T-cell (primary cell): ENCODE measurements around the gene PCBP3. TPM values are rescaled to one million over a fixed set of nuclear protein-coding genes. Genes with fewer than 3 reads are reported as not detected.
"Not testable (repeated sequence)": the region's sequence is repeated elsewhere in the genome, so short reads cannot be mapped to it uniquely, and the experiment has no call there.

Experiments used
- ATAC-seq, 4 experiments: fragments of 200-7000 bp in 3 of 4; fragments of 150-1000 bp in 1 of 4; cut with Tn5 transposase; replicated peaks in 1 of 4; 1 replicate in 3 of 4; 2 replicates in 1 of 4; pipeline ENCODE4 v1.10.0; 2021; ENCODE audit warnings: moderate library complexity in 3 of 4, mild to moderate bottlenecking in 2 of 4, moderate number of reproducible peaks in 1 of 4
- CTCF ChIA-PET, 2 donors: fragments of 300-600 bp; sonication (Branson Sonifier 250); formaldehyde crosslinking; loops; one replicate each; lab custom pipeline; 2022; ENCODE audit warnings: antibody characterized with exemption in 2 of 2; lab: Charles Lee
- POLR2A ChIA-PET, 2 donors: fragments of 300-600 bp; sonication (Branson Sonifier 250); formaldehyde crosslinking; loops; one replicate each; lab custom pipeline; 2022; ENCODE audit warnings: antibody characterized with exemption in 2 of 2; lab: Charles Lee
- DNase-seq, 35 experiments: peaks; one replicate each; pipeline versions ENCODE4 v3.0.0 to v3.0.0-alpha.2; 2013 to 2023
- H3K27ac ChIP-seq: one replicate; pipeline ENCODE4 v1.5.1; 2013; ENCODE audit warnings: low read length
- H3K27me3 ChIP-seq, 2 experiments: replicated peaks in 1 of 2; 1 replicate in 1 of 2; 2 replicates in 1 of 2; pipeline versions ENCODE4 v1.6.1 to v1.7.0; 2013; ENCODE audit warnings: low read length in 1 of 2, mixed read lengths in 1 of 2; ENCODE audit not compliant: control insufficient read depth in 2 of 2, insufficient read depth in 2 of 2; ENCODE audit errors: extremely low read depth in 1 of 2
- H3K36me3 ChIP-seq, 2 donors: 1 replicate in 1 of 2; 2 replicates in 1 of 2; pipeline versions ENCODE4 v1.6.1 to v1.7.0; 2013; ENCODE audit warnings: low read length in 1 of 2; ENCODE audit not compliant: control insufficient read depth in 2 of 2, insufficient read depth in 1 of 2; ENCODE audit errors: extremely low read depth in 1 of 2
- H3K4me1 ChIP-seq, 2 experiments: 1 replicate in 1 of 2; 2 replicates in 1 of 2; pipeline versions ENCODE4 v1.6.1 to v1.7.0; 2013; ENCODE audit warnings: low read length in 2 of 2, mixed read lengths in 1 of 2; ENCODE audit not compliant: insufficient read depth in 2 of 2, control insufficient read depth in 1 of 2; ENCODE audit errors: extremely low read depth in 1 of 2
- H3K4me3 ChIP-seq, 2 donors: 1 replicate in 1 of 2; 2 replicates in 1 of 2; pipeline versions ENCODE4 v1.5.1 to v1.7.0; 2013; ENCODE audit warnings: mild to moderate bottlenecking in 2 of 2, low read length in 1 of 2, moderate library complexity in 1 of 2; ENCODE audit not compliant: control insufficient read depth in 1 of 2; ENCODE audit errors: extremely low read depth in 1 of 2
- H3K9me3 ChIP-seq: 2 replicates; pipeline ENCODE4 v1.7.0; 2013
- H3K27ac Mint-ChIP-seq, 2 donors: one replicate each; pipeline ENCODE4 v1.8.0; 2020 to 2021; ENCODE audit warnings: mild to moderate bottlenecking in 2 of 2, mixed read lengths in 2 of 2
- H3K27me3 Mint-ChIP-seq, 2 donors: one replicate each; pipeline ENCODE4 v1.8.0; 2021 to 2022; ENCODE audit warnings: mixed read lengths in 2 of 2
- H3K36me3 Mint-ChIP-seq: one replicate; pipeline ENCODE4 v1.8.0; 2021; ENCODE audit warnings: mixed read lengths
- H3K4me1 Mint-ChIP-seq, 3 donors: one replicate each; pipeline ENCODE4 v1.8.0; 2020 to 2022; ENCODE audit warnings: mixed read lengths in 3 of 3, mild to moderate bottlenecking in 1 of 3
- H3K4me3 Mint-ChIP-seq, 3 donors: one replicate each; pipeline ENCODE4 v1.8.0; 2020 to 2022; ENCODE audit warnings: mild to moderate bottlenecking in 3 of 3, mixed read lengths in 3 of 3, moderate library complexity in 3 of 3
- H3K9me3 Mint-ChIP-seq, 3 donors: one replicate each; pipeline ENCODE4 v1.8.0; 2020 to 2022; ENCODE audit warnings: mixed read lengths in 3 of 3
- WGBS: methylation state at CpG from one replicate; pipeline ENCODE4 v1.1.5; 2013; ENCODE audit warnings: missing lambda C conversion rate; ENCODE audit not compliant: insufficient coverage; 5-methylcytosine and 5-hydroxymethylcytosine counted together
- total RNA-seq, 35 experiments: library from RNA in 6 of 35; stranded (reverse) in 6 of 35; fragments of 120-200 nt in 1 of 35; gene quantifications; one replicate each; pipeline versions ENCODE4 v1.2.1 to v1.2.4 and lab custom pipeline; 2013 to 2026

The PCBP3 gene
- total RNA-seq, 5 donors from 2014 or later (not counting 1 experiment from before 2014, with no cell fraction given), result 1.5 to 4.2 (median 2.8) TPM

DNA sequence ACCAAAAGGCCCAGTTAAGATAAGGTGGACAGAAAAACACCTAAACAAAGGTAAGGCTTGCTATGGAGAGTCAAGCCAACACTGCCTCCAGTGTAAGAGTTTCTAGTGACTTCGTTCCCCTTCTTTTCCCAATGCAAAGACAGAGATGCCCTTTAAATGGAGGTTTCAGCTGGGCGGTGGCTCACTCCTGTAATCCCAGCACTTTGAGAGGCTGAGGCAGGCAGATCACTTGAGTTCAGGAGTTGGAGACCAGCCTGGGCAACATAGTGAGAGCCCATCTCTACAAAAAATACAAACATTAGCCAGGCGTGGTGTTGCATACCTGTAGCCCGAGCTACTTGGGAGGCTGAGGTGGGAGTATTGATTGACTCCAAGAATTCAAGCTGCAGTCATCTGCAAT is 314.0 kb downstream of the PCBP3 start:
- no peak overlapping the region for H3K27ac Mint-ChIP-seq
- Histone ChIP-seq H3K27ac (no peak overlapping the region), H3K4me3 (no peak overlapping the region), H3K9me3 (no peaks in the 10 kb centered on the region), H3K4me1 (no peaks in the 10 kb centered on the region), H3K27me3 (peaks cover 0 to 26% of the 10 kb centered on the region in 2 experiments), H3K36me3 (no peaks in the 10 kb centered on the region)
- ChIA-PET POLR2A (no interaction called here), CTCF (no interaction called here)
- ATAC-seq (no peak), DNase-seq (no peak)
- no CpG with 5 or more reads among the region's 4 CpGs for WGBS
- no peaks in the 10 kb centered on the region for H3K36me3 Mint-ChIP-seq
- H3K9me3 Mint-ChIP-seq, result peaks cover 0 to 14% (median 0%) of the 10 kb centered on the region in 3 donors
- peaks cover 29 to 35% of the 10 kb centered on the region in 2 donors for H3K27me3 Mint-ChIP-seq
- H3K4me3 Mint-ChIP-seq, result no peak overlapping the region
- peaks cover 0 to 2% (median 0%) of the 10 kb centered on the region in 3 donors for H3K4me1 Mint-ChIP-seq

GRCh38 chr21:45957981-45958600 is 314.6 kb downstream of the PCBP3 start:
- CTCF ChIA-PET, result no interaction called here
- peaks cover 29% of the 10 kb centered on the region in 2 donors for H3K27me3 Mint-ChIP-seq

GRCh38 chr21:45959182-45959581 is 315.7 kb downstream of the PCBP3 start:
- H3K36me3 Mint-ChIP-seq, result no peaks in the 10 kb centered on the region
- no peak overlapping the region for H3K27ac Mint-ChIP-seq
- ChIA-PET CTCF (no interaction called here), POLR2A (no interaction called here)
- WGBS, result 81% methylated on average over 2 of the region's 5 CpGs
- DNase-seq (no peak), ATAC-seq (no peak)
- peaks cover 29 to 34% of the 10 kb centered on the region in 2 donors for H3K27me3 Mint-ChIP-seq
- H3K27ac ChIP-seq, result no peak overlapping the region
- H3K4me3 Mint-ChIP-seq, result no peak overlapping the region
- no peaks in the 10 kb centered on the region for H3K36me3 ChIP-seq
- no peaks in the 10 kb centered on the region for H3K4me1 ChIP-seq
- H3K4me1 Mint-ChIP-seq, result peaks cover 0 to 2% (median 0%) of the 10 kb centered on the region in 3 donors
- peaks cover 5 to 23% (median 6%) of the 10 kb centered on the region in 3 donors for H3K9me3 Mint-ChIP-seq
- no peak overlapping the region for H3K4me3 ChIP-seq
- H3K27me3 ChIP-seq, result peaks cover 0 to 26% of the 10 kb centered on the region in 2 experiments
- no peaks in the 10 kb centered on the region for H3K9me3 ChIP-seq

More at GRCh38 chr21:45957981-45958600, 314.6 kb downstream of the PCBP3 start:
- H3K9me3 ChIP-seq, result no peaks in the 10 kb centered on the region
- peaks cover 0 to 15% (median 0%) of the 10 kb centered on the region in 3 donors for H3K9me3 Mint-ChIP-seq
- no peak overlapping the region for H3K4me3 Mint-ChIP-seq
- peaks cover 0 to 26% of the 10 kb centered on the region in 2 experiments for H3K27me3 ChIP-seq
- DNase-seq, result no peak
- POLR2A ChIA-PET, result no interaction called here
- WGBS, result 57% methylated on average over 5 of the region's 7 CpGs
- no peaks in the 10 kb centered on the region for H3K36me3 Mint-ChIP-seq
- no peak overlapping the region for H3K4me3 ChIP-seq
- H3K4me1 ChIP-seq, result no peaks in the 10 kb centered on the region
- no peak overlapping the region for H3K27ac ChIP-seq
- peaks cover 0 to 2% (median 0%) of the 10 kb centered on the region in 3 donors for H3K4me1 Mint-ChIP-seq
- no peak for ATAC-seq
- no peaks in the 10 kb centered on the region for H3K36me3 ChIP-seq
- no peak overlapping the region for H3K27ac Mint-ChIP-seq

DNA sequence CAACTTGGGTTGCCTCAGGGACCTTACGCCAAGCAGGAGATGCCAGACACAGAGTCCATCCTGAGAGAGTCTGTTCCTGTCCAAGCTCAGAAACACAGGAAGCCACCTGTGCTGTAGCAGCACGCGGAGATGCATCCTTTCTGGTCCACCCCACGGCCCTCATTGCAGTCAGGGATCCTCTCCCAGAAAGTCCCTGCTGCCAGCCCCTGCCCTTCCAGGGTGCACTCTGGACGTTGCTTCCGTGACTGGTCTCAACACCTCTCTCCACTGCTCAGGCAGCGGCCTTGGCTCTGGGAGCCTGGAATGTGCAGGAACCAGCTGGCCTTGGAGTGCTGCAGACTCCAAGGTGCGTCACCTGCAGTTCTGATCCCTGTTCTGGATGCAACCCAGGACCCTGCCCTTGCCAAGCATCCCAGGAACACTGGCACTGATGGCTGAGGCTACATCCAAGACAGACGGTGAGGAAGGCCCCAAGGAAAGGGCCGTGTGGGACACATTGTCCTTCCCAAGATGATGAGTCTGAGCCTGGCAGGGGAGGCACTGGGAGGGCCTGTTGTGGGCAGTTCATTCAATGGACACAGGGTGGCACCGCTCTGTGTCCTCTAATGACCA is 316.4 kb downstream of the PCBP3 start:
- Histone ChIP-seq H3K27me3 (peaks cover 0 to 30% of the 10 kb centered on the region in 2 experiments), H3K27ac (no peak overlapping the region), H3K4me3 (no peak overlapping the region), H3K36me3 (no peaks in the 10 kb centered on the region), H3K9me3 (no peaks in the 10 kb centered on the region), H3K4me1 (no peaks in the 10 kb centered on the region)
- ChIA-PET CTCF (no interaction called here), POLR2A (no interaction called here)
- Mint-ChIP-seq H3K4me3 (no peak overlapping the region), H3K27me3 (peaks cover 27 to 34% of the 10 kb centered on the region in 2 donors), H3K9me3 (peaks cover 7 to 27% (median 9%) of the 10 kb centered on the region in 3 donors), H3K4me1 (peaks cover 0 to 2% (median 0%) of the 10 kb centered on the region in 3 donors), H3K36me3 (no peaks in the 10 kb centered on the region), H3K27ac (no peak overlapping the region)
- WGBS, result 89% methylated on average over 10 of the region's 11 CpGs
- DNase-seq, result no peak
- ATAC-seq, result no peak

DNA sequence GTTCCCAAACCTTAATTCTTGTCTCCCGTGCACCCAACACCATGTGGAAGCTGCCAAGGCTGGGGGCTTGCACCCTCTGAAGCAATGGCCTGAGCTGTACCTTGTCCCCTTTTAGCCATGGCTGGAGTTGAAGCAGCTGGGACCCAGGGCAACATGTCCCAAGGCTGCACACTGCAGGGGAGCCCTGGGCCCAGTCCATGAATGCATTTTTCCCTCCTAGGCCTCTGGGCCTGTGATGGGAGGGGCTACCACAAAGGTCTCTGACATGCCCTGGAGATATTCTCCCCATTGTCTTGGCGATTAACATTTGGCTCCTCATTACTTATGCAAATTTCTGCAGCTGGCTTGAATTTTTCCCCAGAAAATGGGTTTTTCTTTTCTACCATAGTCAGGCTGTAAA is 317.9 kb downstream of the PCBP3 start:
- CTCF ChIA-PET, H3K4me3 Mint-ChIP-seq, H3K4me1 Mint-ChIP-seq, DNase-seq, H3K4me1 ChIP-seq, H3K4me3 ChIP-seq, POLR2A ChIA-PET, H3K27ac ChIP-seq, H3K36me3 Mint-ChIP-seq, H3K27ac Mint-ChIP-seq, H3K9me3 ChIP-seq, H3K36me3 ChIP-seq, ATAC-seq: not testable (repeated sequence)
- Mint-ChIP-seq H3K27me3 (peaks cover 25 to 29% of the 10 kb centered on the region in 2 donors), H3K9me3 (peaks cover 7 to 31% (median 9%) of the 10 kb centered on the region in 3 donors)
- peaks cover 0 to 34% of the 10 kb centered on the region in 2 experiments for H3K27me3 ChIP-seq
- 77% methylated on average over 2 of the region's 2 CpGs for WGBS

- Histone ChIP-seq H3K27ac (no peak overlapping the region), H3K9me3 (no peaks in the 10 kb centered on the region), H3K27me3 (peaks cover 0 to 32% of the 10 kb centered on the region in 2 experiments), H3K4me1 (no peaks in the 10 kb centered on the region), H3K4me3 (no peak overlapping the region), H3K36me3 (no peaks in the 10 kb centered on the region)
- Mint-ChIP-seq H3K27me3 (peaks cover 20 to 28% of the 10 kb centered on the region in 2 donors), H3K36me3 (no peaks in the 10 kb centered on the region), H3K4me3 (no peak overlapping the region), H3K4me1 (peaks cover 0 to 2% (median 0%) of the 10 kb centered on the region in 3 donors), H3K27ac (no peak overlapping the region), H3K9me3 (peaks cover 7 to 31% (median 9%) of the 10 kb centered on the region in 3 donors)
- ChIA-PET CTCF (no interaction called here), POLR2A (interaction anchor here in 1 of 2 donors (0.7 kb wide), 1 partner anchor 414 kb away, joined by 3 read pairs; no protein-coding TSS in a partner anchor)
- 50% methylated on average over 2 of the region's 4 CpGs for WGBS
- DNase-seq (no peak), ATAC-seq (no peak)
Observed at GRCh38 chr21:45962531-45963231, 319.2 kb downstream of the PCBP3 start.
